ENCODE measurements around the gene PPARG.

PPARG gene

DNA sequence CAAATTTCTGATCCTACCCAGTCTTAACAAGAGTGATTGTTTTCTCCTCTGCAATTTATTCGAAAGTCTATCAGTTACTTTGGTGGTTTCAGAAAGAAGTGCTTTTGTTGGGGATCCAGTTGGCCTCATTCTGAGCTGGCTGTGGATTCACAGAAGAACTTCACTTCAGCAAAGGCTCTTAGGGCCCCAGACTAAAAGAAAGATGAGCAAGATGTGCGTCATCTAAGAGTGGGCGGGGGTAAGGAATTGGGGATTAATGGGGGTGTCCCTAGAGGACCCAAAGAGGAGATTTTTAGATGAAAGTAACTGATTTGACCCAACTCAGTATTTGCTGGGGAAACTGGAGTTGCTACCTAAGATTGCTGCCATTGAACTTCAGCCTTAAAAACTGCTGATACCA lies 131.5 kb downstream of the PPARG start:
- no peak for DNase-seq

DNA sequence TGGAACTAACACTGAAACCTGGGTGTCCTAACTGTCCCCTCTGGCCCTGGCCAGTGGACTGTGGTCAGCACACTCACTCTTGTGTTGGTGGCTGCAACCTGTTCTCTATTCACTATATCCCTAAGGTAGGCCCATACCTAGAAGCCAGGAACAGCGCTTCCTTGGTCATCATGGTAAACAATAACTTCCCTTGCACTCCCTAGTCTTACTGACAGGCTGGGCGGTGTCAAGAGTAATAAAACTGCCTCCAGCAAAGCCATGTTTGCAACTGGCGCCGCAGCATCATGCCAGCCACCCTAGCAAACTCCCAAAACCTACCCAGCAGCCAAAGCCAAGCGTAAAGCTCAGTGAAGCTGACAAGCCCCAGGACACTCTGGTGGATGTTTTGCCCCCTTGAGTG lies 132.3 kb downstream of the PPARG start:
- DNase-seq: no peak

DNA sequence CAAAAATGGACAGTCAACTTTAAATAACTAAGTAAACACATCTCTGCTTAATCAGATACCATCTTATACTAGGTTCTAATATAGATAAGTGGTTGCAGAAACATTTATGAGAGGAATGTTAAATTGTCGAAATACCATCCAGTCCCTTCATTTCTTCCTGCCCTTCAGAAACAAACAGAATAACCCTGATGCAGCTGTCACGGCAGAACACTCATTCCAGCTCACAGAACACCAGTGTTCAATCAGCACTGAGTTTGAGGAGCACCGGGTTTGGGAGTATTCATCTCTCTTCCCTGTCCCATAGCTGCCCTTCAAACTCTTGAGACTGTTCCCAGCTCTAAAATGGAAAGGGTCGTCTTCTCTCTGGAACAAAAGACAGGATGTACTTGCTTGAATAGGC lies 134.3 kb downstream of the PPARG start:
- no peak for DNase-seq

DNA sequence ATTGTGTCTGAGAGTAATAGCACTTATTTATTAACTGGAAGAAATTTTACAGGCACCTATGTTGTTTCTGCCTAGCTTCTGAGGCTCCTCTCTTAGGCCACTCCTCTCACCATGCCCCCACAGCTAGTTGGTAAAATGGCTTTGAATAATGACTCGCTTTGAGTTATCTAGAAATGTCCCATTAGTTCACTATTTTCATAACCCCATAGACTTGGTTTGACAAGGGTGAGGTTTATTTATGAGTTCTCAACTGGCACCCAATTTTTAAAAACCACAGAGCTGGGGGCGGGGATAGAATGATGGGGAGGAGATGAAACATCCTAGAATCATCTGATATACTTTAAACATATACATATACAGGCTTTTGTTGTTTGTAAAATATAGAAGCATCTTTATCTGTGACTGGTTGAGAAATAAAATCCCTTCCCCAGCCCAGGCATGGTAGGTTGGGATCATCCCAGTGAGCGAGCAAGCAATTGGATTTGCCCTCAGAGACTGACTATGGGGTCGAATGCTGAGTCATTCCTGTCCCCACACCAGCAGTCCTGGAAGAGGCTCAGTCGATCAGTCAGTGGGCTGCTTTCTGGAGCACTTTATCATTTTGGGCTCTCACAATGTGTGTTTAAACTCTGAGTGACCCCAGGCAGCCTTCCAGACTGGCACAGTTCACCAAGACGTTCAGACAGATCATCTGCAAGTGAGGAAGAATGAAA lies 135.2 kb downstream of the PPARG start:
- DNase-seq: no peak

DNA sequence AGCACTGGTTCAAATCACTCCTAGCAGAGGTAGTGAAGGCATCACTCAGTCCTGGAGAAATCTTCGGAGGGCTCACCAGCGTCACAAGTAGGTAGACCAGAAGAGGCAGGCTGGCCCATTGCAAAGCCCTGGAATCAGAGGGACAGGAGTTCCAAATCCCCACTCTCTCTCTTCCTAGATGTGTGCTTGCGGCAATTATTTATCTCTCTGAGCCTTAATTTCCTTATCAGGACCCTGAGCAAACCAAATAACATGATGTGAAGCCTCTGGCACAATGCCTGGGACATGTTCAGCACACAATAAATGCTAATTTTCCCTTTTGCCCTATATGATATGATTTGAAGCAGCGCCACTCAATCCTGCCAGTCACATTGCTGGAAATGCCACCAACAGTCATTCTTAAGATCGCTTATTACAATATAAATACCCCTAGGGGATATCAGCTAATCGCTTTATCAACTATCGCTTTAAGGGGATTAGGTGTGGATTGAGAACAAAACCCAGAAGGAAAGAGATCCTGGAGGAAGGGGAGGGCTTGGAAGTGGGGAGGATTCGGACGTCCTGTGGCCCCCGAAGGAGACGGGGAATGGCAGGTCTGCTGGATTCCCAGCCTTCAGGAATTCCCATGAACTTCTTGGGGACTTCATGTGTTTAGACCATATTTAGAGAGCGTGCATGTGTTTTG lies 135.9 kb downstream of the PPARG start:
- DNase-seq: no peak

DNA sequence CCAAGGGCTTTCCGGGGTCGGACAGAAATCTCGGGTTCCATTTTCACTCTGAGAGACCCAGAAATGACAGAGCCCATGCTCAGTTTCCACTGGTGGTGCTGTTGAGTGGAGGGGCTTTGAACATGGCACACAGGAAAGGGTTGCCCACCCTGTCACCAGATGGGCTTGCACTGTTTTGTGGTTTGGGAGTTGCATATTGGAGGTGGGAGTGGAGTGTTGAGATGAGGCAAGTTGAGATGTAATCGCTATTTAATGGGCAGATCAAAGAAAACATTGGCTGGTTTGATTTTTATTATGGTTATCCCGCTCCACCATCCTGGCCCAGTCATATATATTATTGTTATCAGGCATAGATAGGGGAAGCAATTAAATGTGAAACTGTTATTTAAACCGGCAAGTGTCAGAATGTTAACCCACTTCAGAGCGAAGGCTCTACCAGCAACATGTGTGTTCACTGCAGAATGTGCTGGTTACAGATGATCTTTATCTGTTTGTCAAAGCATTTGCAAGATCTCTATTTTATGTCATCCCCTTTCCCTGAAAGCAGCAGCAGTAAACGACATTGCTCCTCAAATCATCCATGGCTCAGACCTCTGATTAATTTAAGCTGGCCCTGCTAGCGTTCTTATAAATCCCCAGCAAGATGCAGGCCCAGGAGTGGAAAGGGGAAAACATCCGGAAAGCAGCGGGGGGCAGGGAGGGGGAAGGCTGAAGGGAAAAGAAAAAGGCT lies 137.1 kb downstream of the PPARG start:
- DNase-seq: no peak

DNA sequence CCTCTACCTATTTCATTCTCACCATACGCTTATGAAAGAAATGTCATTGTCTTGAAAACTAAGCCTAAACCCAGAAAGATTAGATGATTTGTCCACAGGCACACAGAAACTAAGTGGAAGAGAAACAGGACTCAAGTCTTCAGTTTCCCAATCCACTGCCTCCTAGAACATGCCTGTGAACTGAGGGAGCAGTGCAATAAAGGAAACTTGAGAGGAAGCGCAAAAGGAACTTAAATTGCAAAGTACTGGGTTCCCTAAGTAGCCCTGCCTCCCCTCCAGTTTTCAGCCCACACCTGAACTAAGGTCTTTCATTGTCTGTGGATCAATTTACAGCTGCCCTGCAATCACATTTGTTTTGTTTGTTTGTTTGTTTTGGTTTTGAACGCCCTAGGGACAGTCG lies 138.7 kb downstream of the PPARG start:
- DNase-seq: no peak

DNA sequence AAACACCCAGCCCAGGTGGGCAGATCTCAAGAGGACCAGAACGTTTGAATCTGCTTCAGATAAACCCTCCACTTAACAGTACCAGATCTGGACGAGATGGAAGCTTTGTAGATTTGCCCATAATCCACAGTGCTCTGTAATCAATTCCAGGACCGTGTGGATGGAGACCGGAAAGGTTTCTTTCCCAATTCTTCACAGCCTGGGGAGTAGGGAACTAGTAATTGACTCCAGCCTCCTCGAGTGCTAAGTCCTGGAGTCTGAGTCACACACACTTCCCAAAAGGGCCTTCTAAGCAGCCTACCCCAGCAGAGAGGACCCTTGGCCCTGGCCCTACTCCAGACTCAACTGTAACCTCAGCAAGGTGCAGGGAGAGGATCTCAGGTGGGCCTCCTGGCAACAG lies 139.3 kb downstream of the PPARG start:
- no peak for DNase-seq

DNA sequence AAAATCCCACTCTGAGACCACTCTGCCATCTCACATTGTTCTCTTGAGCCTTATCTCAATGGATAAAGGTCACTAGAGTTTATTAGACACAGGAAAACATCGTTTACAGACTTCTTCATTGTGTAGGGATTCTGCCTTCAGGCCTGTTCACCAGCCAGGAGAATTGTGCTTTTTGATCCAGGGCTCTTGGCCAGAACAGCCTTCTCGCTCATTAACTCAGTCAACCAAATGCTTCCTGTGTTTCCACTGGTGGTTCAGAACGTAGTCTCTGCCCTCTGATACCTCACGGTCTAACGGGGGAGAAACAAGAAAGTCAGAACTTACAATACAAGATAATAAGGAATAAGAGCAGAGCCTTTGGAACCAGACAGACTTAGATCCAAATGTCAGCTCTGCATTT lies 141.2 kb downstream of the PPARG start:
- no peak for DNase-seq

DNA sequence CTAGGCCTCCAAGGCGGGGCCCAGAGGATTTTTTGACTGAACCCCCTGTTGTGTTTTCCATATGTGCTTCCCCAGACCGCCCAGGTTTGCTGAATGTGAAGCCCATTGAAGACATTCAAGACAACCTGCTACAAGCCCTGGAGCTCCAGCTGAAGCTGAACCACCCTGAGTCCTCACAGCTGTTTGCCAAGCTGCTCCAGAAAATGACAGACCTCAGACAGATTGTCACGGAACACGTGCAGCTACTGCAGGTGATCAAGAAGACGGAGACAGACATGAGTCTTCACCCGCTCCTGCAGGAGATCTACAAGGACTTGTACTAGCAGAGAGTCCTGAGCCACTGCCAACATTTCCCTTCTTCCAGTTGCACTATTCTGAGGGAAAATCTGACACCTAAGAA lies 145.0 kb downstream of the PPARG start:
- no peak for DNase-seq

DNA sequence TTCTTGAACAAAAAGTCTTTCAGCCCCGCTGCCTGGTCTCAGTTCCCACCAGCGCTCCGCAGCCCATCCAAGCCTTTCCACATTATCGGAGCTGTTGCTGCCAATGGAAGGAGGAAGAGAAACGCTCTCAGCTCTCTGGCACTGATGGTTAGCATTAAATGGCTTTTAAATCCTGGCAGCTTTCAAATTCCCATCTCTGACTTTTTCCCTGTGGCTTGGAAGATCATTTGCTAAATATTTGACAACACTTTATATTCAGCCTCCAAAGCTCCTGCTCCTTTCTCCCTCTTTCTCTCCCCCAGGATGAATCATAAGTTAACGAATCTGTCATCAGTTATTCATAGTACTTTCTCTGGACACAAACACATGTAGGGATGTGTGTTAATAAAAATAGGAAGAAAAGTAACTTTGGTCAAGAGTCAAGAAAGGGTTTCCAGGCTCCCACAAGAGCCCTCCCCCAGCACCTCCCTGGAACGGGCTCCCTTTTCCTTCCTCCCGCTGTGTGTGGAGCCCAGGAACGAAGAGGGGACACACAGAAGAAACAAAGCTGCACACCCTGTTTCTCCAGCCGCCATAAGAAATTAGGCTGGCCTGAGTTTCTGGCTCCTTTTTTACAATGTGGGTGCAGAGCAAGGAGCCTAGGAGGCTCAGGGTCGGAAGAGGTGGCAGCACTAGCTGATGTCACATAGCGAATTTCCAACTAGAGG lies 147.8 kb downstream of the PPARG start:
- DNase-seq: no peak

DNA sequence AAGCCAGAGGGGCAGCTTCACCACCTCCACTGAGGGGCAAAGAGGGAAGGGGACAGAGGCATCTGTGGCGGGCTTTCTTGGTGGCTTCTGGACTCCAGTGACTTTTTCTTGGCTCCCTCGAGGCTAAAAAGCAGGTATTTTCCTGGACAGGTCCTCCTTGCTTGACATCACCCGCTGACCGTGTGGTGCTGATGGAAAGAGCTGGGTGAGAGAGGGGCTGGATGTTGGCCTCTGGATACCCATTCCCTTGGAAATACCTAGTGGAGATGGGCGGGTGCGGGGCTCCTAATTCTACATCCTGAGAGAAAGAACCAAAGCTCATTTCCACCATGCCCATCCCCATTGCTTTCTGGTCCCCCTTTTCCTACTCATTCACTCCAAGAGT lies 148.3 kb downstream of the PPARG start:
- no peak for DNase-seq

DNA sequence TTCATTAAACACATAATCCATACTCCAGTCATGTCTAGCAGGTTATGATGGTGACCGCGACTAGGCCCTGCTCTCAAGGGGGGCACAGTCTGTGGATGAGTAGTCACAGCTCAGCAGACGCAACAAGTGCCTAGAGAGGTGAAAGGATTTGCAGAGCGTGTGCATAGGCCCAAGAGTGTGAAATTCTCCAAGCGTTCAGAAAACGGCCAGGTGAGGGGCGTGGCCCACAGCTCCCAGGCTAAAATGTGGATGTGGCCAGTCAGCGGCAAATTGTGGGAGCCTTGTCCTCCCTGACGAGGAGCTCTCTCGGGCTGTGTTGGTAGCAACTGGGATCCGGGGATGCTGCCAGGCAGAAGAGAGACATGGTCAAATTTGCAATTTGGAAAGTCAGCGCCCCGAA lies 149.0 kb downstream of the PPARG start:
- DNase-seq: no peak

DNA sequence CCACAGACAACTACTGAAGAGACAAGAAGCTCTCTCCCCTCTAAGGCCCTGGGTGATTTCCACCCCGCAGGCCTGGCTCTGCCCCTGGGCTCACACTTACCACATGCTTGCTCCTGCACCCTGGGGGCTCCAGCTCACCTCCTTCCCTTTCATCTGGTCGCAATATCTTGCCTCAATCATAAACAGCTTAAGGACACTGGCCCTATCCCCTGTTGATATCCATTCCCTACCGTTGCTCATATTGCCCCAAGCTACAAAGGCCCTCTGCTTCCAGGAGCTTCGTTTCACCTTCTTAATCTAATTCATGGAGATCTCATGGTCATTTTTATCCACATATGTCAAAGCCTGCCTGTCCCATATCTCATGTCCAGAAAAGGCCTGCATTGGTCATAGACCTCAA lies 149.4 kb downstream of the PPARG start:
- no peak for DNase-seq

DNA sequence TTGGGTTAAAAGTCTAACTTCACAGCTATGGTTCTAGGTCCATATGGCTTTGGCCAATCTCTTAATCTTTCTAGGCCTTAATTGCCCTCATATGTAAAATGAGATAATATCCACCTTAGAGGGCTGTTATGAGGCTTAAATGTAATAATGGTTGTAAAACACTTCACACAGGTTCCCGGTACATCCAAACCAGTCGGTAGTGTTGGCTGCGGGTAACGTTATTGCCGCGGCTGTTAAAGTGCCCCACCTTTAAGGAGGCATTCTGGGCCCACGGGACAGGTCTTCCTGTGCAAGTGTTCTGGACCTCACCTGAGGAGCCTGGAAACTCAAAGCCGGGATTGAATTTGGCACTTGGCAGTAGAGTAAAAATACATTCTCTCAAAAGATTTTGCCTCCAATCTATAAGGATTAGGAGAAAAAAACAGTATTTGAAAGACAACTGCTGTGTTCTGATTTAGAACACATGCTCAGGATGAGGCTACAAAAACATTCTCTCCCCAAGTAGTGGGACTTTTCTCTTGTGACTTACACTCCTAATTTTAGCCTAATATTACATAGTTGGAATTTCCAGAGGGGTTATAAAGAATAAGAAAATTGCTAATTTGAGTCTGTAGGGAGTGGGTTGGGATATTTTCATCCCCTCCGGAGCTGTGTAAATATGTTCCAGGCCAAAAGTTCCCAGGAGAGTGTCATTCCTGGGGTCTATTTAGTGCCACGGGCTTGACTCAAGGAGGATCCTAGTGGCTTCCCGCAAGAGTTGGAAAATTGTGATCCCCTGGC lies 150.5 kb downstream of the PPARG start:
- DNase-seq: no peak

DNA sequence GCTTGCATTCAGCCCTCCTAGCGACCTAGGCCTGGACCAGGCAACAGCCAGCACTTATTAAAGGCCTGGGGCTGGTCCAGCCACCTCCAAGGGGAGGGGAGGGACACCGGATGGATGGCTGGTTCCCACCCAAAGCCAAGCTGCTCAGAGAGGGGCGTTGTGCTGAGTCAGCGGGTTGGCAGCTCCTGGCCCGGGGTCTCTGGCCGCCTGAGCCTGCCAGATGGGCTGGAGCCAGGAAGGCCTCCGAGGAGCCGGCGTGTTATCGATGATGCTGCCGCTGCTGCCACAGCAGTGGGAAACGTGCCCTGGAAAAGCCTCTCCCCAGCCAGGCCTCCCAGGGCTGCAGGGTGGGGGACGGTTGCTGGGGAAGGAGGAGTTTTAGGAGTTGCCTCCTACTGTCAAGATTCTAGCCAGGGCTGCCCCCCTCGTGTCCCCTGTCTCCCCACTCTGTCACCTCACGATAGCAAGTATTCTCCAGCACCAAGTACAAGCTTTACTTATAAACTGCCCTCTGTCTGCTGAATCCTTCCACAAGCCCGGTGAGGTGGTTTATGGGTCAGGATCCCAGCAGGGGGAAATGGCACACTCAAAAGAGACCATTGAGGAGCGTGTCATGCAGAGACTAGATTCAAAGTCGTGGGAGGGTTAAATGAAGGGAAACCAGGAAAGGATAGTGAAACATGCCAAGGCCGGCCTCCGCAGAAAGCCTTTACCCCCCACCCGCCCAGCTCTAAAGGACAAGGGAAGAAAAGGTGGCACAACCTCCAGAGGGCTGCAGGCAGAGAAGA lies 152.3 kb downstream of the PPARG start:
- DNase-seq: peak; percentile 9

DNA sequence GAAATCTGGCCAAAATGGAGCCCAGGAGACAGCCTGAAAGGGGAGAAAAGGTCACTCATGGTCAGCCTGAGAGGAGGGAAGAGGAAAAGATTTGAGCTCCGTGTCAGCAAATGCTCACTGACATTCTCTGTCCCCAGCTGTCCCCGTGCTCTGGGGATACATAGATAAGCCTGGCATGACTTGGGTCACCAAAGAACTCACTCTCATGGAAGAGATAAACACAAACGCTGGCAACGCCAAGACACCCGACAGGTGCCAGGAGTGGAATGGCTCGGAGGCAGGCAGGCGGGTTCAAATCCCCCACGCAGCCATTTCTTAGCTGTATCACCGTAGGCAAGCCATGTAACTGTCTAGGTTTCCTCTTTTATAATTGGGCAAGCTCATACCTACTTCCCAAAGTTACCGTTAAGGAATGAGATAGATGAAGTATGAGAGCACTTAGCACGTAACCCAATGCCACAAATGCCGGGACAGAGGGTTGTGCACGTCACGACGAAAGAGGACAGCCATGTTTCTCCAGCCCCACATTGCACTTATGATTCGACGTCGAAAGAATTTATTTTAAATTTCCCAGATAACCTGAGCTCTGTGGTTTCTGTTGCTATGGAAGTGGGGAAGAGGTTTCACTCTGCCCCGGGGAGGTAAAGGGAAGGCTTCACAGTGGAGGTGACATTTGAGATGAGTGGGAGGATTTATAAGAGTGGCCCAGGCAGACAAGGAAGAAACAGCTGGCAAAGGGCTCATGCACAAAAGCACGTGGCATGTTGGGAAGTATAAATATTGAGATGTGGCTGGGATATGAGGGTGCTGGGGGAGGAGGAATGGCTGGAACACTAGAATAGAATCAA lies 154.0 kb downstream of the PPARG start:
- no peak for DNase-seq

DNA sequence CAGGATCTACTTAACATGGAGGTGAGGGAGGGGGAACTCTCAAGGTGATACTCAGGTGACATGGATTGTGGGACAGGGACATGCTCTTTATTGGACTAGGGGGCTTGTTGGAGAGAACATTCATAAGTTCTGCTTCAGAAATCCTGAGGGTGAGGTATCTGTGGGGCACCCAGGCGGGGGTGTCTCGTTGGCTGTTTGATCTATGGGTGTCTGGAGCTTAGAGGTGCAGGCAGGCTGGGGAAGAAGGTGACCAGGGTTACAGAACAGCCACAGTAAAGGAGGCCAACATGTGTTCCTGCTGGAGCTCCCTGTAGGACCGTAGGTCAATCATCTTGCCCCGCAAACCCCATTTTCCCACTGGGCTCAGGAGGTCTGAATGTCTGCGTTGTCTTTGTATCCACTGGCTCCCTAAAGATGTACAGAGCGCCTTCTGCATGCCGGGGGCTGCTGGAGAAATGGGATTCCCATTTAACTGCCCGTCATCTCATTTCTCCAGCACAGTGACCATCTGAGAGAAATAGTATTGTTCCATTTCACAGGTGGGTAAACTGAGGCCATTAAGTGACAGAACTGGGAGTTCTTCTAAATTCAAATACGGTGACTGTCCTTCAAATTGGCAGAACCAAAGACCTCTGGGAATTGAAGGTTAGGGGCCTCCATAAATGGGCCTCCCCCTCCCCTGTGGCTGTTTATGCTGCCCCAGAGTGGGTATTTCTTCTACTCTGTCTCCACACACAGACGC lies 155.1 kb downstream of the PPARG start:
- DNase-seq: no peak

DNA sequence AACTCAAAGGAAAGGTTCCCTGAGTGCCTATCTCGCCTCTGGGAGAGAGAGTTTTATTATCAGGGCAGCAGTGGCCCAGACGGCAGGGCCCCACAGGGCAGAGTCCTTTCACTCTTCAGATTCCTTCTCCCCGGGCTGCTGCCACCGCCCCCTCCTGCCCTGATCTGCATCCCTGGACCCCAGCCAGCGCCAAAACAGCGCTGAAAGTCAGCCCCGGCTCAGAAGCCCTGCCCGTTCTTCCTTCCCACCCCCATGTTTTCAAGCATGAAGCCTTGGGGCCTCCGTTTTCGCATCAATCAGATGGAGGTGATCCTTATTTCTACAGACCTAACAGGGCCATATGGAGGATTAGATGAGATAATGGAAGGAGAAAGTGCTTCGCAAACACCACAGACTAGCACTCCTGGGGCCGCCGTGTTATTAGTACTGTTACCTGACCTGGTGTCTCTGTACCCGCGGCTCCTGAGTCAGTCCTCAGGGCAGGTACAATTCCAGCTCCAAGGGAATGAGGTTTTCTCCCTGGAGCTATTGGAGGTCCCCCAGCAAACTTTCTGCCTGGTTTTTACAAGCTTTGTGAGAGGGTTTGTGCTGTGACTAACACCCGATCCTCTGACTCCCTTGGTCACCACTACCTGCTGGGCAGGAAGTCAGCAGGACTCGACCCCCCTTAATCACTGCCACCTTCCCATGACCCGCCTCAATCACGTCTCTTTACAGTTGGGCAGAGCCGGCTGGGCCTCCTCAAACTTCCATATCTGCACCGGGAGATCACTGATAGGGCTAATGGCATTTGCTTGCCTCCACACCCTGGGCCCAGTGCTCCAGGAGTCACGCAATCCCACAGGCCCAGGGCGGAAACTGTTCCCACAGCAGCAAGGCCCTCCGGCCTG lies 156.0 kb downstream of the PPARG start:
- DNase-seq: no peak

Measured in NCI-H1092 (cell line).